Fibroblast of lung (primary cell): ENCODE measurements around the gene GSTT2. TPM values are rescaled to one million over a fixed set of nuclear protein-coding genes. Genes with fewer than 3 reads are reported as not detected.

ENCODE experiments used
- DNase-seq, 2 donors: peaks; one replicate each; pipeline versions ENCODE4 v3.0.0 to v3.0.0-alpha.2; 2010; ENCODE audit warnings: low read depth in 2 of 2
- H2AFZ ChIP-seq: 2 replicates; pipeline ENCODE4 v1.5.1; 2012; ENCODE audit warnings: low read length, control low read depth, inconsistent platforms
- H3K27ac ChIP-seq: 2 replicates; pipeline ENCODE4 v1.5.1; 2011; ENCODE audit warnings: low read length, control low read depth; ENCODE audit not compliant: insufficient read depth
- H3K27me3 ChIP-seq: 2 replicates; pipeline ENCODE4 v1.5.1; 2011; ENCODE audit warnings: mild to moderate bottlenecking, low read length; ENCODE audit not compliant: control insufficient read depth, insufficient read depth
- H3K36me3 ChIP-seq: 2 replicates; pipeline ENCODE4 v1.5.1; 2011; ENCODE audit warnings: low read length; ENCODE audit not compliant: control insufficient read depth, insufficient read depth
- H3K4me1 ChIP-seq: 2 replicates; pipeline ENCODE4 v1.5.1; 2011; ENCODE audit warnings: low read length; ENCODE audit not compliant: control insufficient read depth, insufficient read depth; ENCODE audit errors: extremely low read depth
- H3K4me2 ChIP-seq: 2 replicates; pipeline ENCODE4 v1.5.1; 2011; ENCODE audit warnings: low read length, control low read depth; ENCODE audit not compliant: insufficient read depth; ENCODE audit errors: extremely low read depth
- H3K4me3 ChIP-seq, 4 experiments: fragments of 200-600 bp in 1 of 4; sonication (generic) in 1 of 4; replicated peaks in 1 of 4; 2 replicates each; pipeline ENCODE4 v1.5.1; 2011 to 2016; ENCODE audit warnings: low read length in 4 of 4, low read depth in 3 of 4, mild to moderate bottlenecking in 3 of 4, control low read depth in 2 of 4, inconsistent platforms in 1 of 4, mixed read lengths in 1 of 4; ENCODE audit not compliant: insufficient read depth in 1 of 4; ENCODE audit errors: control extremely low read depth in 1 of 4
- H3K79me2 ChIP-seq: 2 replicates; pipeline ENCODE4 v1.5.1; 2012; ENCODE audit warnings: mild to moderate bottlenecking, low read length, inconsistent platforms; ENCODE audit not compliant: control insufficient read depth, insufficient read depth
- H3K9ac ChIP-seq: 2 replicates; pipeline ENCODE4 v1.5.1; 2011; ENCODE audit warnings: mild to moderate bottlenecking, low read length, control low read depth; ENCODE audit not compliant: insufficient read depth
- H3K9me3 ChIP-seq: 2 replicates; pipeline ENCODE4 v1.5.1; 2012; ENCODE audit warnings: low read depth, low read length; ENCODE audit not compliant: control insufficient read depth, insufficient read depth
- H4K20me1 ChIP-seq: 2 replicates; pipeline ENCODE4 v1.5.1; 2011; ENCODE audit warnings: low read length; ENCODE audit not compliant: control insufficient read depth, insufficient read depth; ENCODE audit errors: extremely low read depth
- EZH2 ChIP-seq: IDR thresholded peaks from 2 replicates; pipeline ENCODE4 v1.5.1; 2012; ENCODE audit warnings: low read length, control low read depth, mild to moderate bottlenecking; ENCODE audit errors: missing control alignments
- polyA plus RNA-seq, 2 donors: library from polyadenylated mRNA; depleted of rRNA in 1 of 2; stranded (reverse) in 1 of 2; unstranded in 1 of 2; fragments of >200 nt; gene quantifications; 2 replicates each; pipeline ENCODE4 v1.2.1, GENCODE V29; 2011 to 2012; ENCODE audit warnings: missing spikeins in 1 of 2
- total RNA-seq: library from RNA; depleted of rRNA; stranded (reverse); fragments of >200 nt; gene quantifications from 2 replicates; pipeline ENCODE4 v1.2.1, GENCODE V29; 2014
- TF ChIP-seq, protein P1 (sequence below), 2 donors: IDR thresholded peaks in 1 of 2; conservative IDR thresholded peaks in 1 of 2; 1 replicate in 1 of 2; 2 replicates in 1 of 2; pipeline ENCODE4 v1.5.1; 2011 to 2012; ENCODE audit warnings: low read length in 2 of 2, control low read depth in 1 of 2, inconsistent platforms in 1 of 2, low read depth in 1 of 2, mild to moderate bottlenecking in 1 of 2

GSTT2 gene
- total and polyA plus RNA-seq, 2 donors (not counting 1 experiment from before 2014, with no cell fraction given), result 0.33 to 2.4 TPM

DNA sequence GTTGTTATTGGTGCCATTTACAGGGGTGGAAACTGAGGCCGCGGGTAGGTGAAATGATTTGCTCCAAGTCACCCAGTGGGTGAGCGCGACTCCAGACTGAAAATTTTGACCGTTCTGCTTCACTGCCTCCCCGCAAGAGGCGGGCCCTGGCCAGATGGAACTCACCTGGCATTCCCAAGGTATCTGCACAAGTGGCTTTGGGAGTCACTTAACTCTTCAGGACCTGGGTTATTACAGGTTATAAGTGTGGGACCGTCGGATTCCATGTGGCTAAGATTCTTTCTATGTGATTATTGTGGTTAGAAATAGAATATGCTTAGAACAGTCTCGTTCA is 31.8 kb downstream of the GSTT2 start:
- Histone ChIP-seq H2AFZ (peak overlapping the region; percentile 77), H3K79me2 (peaks cover 31% of the 10 kb centered on the region), H3K27ac (peak overlapping the region; percentile 85), H3K27me3 (no peaks in the 10 kb centered on the region), H3K4me1 (no peaks in the 10 kb centered on the region), H3K4me2 (peak overlapping the region; percentile 99), H3K9me3 (no peaks in the 10 kb centered on the region), H3K36me3 (no peaks in the 10 kb centered on the region), H3K4me3 (peak overlapping the region; percentile 91 to 99 (median 96)), H4K20me1 (no peaks in the 10 kb centered on the region), H3K9ac (peak overlapping the region; percentile 83)
- TF ChIP-seq EZH2, result no peak
- TF ChIP-seq, protein P1, sequence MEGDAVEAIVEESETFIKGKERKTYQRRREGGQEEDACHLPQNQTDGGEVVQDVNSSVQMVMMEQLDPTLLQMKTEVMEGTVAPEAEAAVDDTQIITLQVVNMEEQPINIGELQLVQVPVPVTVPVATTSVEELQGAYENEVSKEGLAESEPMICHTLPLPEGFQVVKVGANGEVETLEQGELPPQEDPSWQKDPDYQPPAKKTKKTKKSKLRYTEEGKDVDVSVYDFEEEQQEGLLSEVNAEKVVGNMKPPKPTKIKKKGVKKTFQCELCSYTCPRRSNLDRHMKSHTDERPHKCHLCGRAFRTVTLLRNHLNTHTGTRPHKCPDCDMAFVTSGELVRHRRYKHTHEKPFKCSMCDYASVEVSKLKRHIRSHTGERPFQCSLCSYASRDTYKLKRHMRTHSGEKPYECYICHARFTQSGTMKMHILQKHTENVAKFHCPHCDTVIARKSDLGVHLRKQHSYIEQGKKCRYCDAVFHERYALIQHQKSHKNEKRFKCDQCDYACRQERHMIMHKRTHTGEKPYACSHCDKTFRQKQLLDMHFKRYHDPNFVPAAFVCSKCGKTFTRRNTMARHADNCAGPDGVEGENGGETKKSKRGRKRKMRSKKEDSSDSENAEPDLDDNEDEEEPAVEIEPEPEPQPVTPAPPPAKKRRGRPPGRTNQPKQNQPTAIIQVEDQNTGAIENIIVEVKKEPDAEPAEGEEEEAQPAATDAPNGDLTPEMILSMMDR (conservative IDR thresholded peaks at IDR 0.05 in 1 of 2, IDR thresholded peaks at IDR 0.05 in 1 of 2; ENCODE audit: low read depth in 1 of 2, low read length in 2 of 2), result no peak
- DNase-seq, result peak in 1 of 2 donors; percentile 25

DNA sequence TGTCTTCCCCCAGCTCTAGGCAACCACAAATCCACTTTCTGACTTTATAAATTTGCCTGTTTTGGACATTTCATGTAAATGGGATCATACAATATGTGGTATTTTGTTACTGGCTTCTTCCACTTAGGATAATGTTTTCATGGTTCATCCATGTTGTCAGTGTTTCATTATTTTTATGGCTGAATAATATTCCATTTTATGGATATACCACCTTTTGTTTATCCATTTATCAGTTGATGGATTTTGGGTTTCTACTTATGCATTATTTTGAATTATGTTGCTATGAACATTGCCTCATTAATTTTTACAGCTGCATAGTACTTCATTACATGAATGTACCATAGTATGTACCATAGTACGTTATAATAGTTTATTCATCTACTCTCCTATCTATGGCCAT is 36.2 kb downstream of the GSTT2 start:
- Histone ChIP-seq H3K4me3 (no peak overlapping the region), H3K79me2 (peaks cover 37% of the 10 kb centered on the region), H3K27me3 (no peaks in the 10 kb centered on the region), H3K9me3 (no peaks in the 10 kb centered on the region), H3K4me2 (no peak overlapping the region), H4K20me1 (no peaks in the 10 kb centered on the region), H3K27ac (no peak overlapping the region), H2AFZ (no peak overlapping the region), H3K9ac (no peak overlapping the region), H3K36me3 (no peaks in the 10 kb centered on the region), H3K4me1 (no peaks in the 10 kb centered on the region)
- DNase-seq, result no peak
- TF ChIP-seq, protein P1 (conservative IDR thresholded peaks at IDR 0.05 in 1 of 2, IDR thresholded peaks at IDR 0.05 in 1 of 2; ENCODE audit: low read depth in 1 of 2, low read length in 2 of 2), result no peak
- TF ChIP-seq EZH2, result no peak

DNA sequence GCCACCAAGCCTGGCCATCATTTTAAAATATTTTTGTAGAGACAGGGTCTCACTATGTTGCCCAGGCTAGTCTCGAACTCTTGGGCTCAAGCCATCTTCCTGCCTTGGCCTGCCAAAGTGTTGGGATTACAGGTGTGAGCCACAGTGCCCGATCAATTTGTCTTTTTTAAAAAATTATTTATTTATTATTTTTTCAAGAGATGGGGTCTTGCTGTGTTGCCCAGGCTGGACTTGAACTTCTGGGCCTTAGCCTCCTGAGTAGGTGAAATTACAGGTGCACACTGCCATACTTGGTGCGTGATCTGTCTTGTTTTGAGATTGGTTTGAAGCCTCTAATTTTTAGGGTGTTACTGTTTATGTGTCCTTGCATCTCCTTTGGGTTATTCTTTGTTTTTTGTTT is 41.4 kb downstream of the GSTT2 start:
- Histone ChIP-seq H3K27ac (no peak overlapping the region), H3K9me3 (no peaks in the 10 kb centered on the region), H2AFZ (no peak overlapping the region), H3K4me2 (no peak overlapping the region), H3K4me3 (no peak overlapping the region), H3K79me2 (peaks cover 12% of the 10 kb centered on the region), H4K20me1 (no peaks in the 10 kb centered on the region), H3K9ac (no peak overlapping the region), H3K27me3 (no peaks in the 10 kb centered on the region), H3K4me1 (no peaks in the 10 kb centered on the region), H3K36me3 (no peaks in the 10 kb centered on the region)
- DNase-seq, result no peak
- TF ChIP-seq, protein P1 (conservative IDR thresholded peaks at IDR 0.05 in 1 of 2, IDR thresholded peaks at IDR 0.05 in 1 of 2; ENCODE audit: low read depth in 1 of 2, low read length in 2 of 2), result no peak
- TF ChIP-seq EZH2, result no peak
